Liver (tissue), 9 donors: ENCODE data around the gene LCORL. TPM values are rescaled to one million over a fixed set of nuclear protein-coding genes. Genes with fewer than 3 reads are reported as not detected.

Source experiments
- DNase-seq: peaks from one replicate; pipeline ENCODE4 v3.0.0-alpha.2; 2017; ENCODE audit warnings: low spot score
- H3K27ac ChIP-seq, 2 donors: one replicate each; pipeline ENCODE4 v1.7.0; 2013; ENCODE audit warnings: inconsistent platforms in 2 of 2, low read length in 2 of 2, control low read depth in 1 of 2, low read depth in 1 of 2, mild to moderate bottlenecking in 1 of 2
- H3K27me3 ChIP-seq, 4 donors: one replicate each; pipeline versions ENCODE4 v1.6.1 to v1.7.0; 2013; ENCODE audit warnings: low read length in 3 of 4, inconsistent platforms in 1 of 4, mild to moderate bottlenecking in 1 of 4, moderate library complexity in 1 of 4; ENCODE audit not compliant: control insufficient read depth in 4 of 4, insufficient read depth in 4 of 4
- H3K36me3 ChIP-seq, 4 donors: one replicate each; pipeline versions ENCODE4 v1.6.1 to v1.7.0; 2013; ENCODE audit warnings: low read length in 3 of 4, mild to moderate bottlenecking in 3 of 4, low read depth in 1 of 4, moderate library complexity in 1 of 4; ENCODE audit not compliant: control insufficient read depth in 4 of 4, insufficient read depth in 3 of 4
- H3K4me1 ChIP-seq, 4 donors: one replicate each; pipeline versions ENCODE4 v1.6.1 to v1.7.0; 2013; ENCODE audit warnings: low read length in 3 of 4, mild to moderate bottlenecking in 3 of 4, moderate library complexity in 1 of 4; ENCODE audit not compliant: control insufficient read depth in 4 of 4, insufficient read depth in 4 of 4
- H3K4me3 ChIP-seq, 3 donors: one replicate each; pipeline versions ENCODE4 v1.6.1 to v1.7.0; 2013; ENCODE audit warnings: low read length in 3 of 3, control low read depth in 1 of 3, low read depth in 1 of 3, mild to moderate bottlenecking in 1 of 3
- H3K9ac ChIP-seq, 2 donors: one replicate each; pipeline ENCODE4 v1.7.0; 2013; ENCODE audit warnings: low read length in 2 of 2, mild to moderate bottlenecking in 2 of 2, moderate library complexity in 2 of 2, control low read depth in 1 of 2, low read depth in 1 of 2
- H3K9me3 ChIP-seq, 4 donors: one replicate each; pipeline versions ENCODE4 v1.6.1 to v1.7.0; 2013; ENCODE audit warnings: low read length in 3 of 4; ENCODE audit not compliant: control insufficient read depth in 4 of 4
- EGR1 ChIP-seq, 2 donors: IDR thresholded peaks; 2 replicates each; pipeline ENCODE4 v1.6.1; 2016 to 2018; ENCODE audit warnings: antibody characterized with exemption in 2 of 2, low read depth in 2 of 2
- FOXA1 ChIP-seq: IDR thresholded peaks from 2 replicates; pipeline ENCODE4 v1.6.1; 2016; ENCODE audit warnings: antibody characterized with exemption
- GABPA ChIP-seq, 2 donors: IDR thresholded peaks in 1 of 2; conservative IDR thresholded peaks in 1 of 2; 2 replicates each; pipeline ENCODE4 v1.6.1; 2016; ENCODE audit warnings: antibody characterized with exemption in 2 of 2, mild to moderate bottlenecking in 1 of 2, moderate library complexity in 1 of 2
- HNF4A ChIP-seq, 2 donors: conservative IDR thresholded peaks; 2 replicates each; pipeline ENCODE4 v1.6.1; 2016; ENCODE audit warnings: antibody characterized with exemption in 2 of 2, mild to moderate bottlenecking in 2 of 2
- HNF4G ChIP-seq: IDR thresholded peaks from 2 replicates; pipeline ENCODE4 v1.6.1; 2016; ENCODE audit warnings: antibody characterized with exemption
- JUND ChIP-seq, 2 donors: IDR thresholded peaks; 2 replicates each; pipeline ENCODE4 v1.6.1; 2016; ENCODE audit warnings: antibody characterized with exemption in 2 of 2
- NR2F2 ChIP-seq: IDR thresholded peaks from 2 replicates; pipeline ENCODE4 v1.6.1; 2016; ENCODE audit warnings: antibody characterized with exemption
- RAD21 ChIP-seq, 2 donors: IDR thresholded peaks; 2 replicates each; pipeline ENCODE4 v1.6.1; 2016; ENCODE audit warnings: antibody characterized with exemption in 2 of 2, mild to moderate bottlenecking in 2 of 2
- RXRA ChIP-seq, 2 donors: IDR thresholded peaks; 2 replicates each; pipeline ENCODE4 v1.6.1; 2017 to 2018; ENCODE audit warnings: antibody characterized with exemption in 2 of 2, mild to moderate bottlenecking in 1 of 2
- SP1 ChIP-seq: IDR thresholded peaks from 2 replicates; pipeline ENCODE4 v1.6.1; 2018; ENCODE audit warnings: antibody characterized with exemption, mild to moderate bottlenecking
- TAF1 ChIP-seq: conservative IDR thresholded peaks from 2 replicates; pipeline ENCODE4 v1.6.1; 2016; ENCODE audit warnings: antibody characterized with exemption, mild to moderate bottlenecking
- WGBS: extraction: QIAGEN DNeasy Blood & Tissue Kit; methylation state at CpG from one replicate; pipeline ENCODE4 v1.1.7; 2013; 5-methylcytosine and 5-hydroxymethylcytosine counted together
- polyA plus RNA-seq, 2 donors: library from polyadenylated mRNA; stranded (reverse) in 1 of 2; unstranded in 1 of 2; fragments of 200-250 nt in 1 of 2; fragments of >200 nt in 1 of 2; fragmentation: Nextera tagmentation in 1 of 2; extraction: Ambion mirVana in 1 of 2; gene quantifications; one replicate each; pipeline versions ENCODE4 v1.2.1 to v1.2.3, GENCODE V29; 2013 to 2015
- total RNA-seq, 2 donors: library from RNA; depleted of rRNA; stranded (reverse); fragments of >200 nt; gene quantifications; one replicate each; pipeline ENCODE4 v1.2.3, GENCODE V29; 2014
- TF ChIP-seq, protein P1 (sequence below): fragments of 150-350 bp; IDR thresholded peaks from 2 replicates; pipeline ENCODE4 v1.5.1; 2017; ENCODE audit warnings: improper control_type of control experiment, low read depth, low read length; ENCODE audit not compliant: missing input control
- TF ChIP-seq, protein P2 (sequence below): IDR thresholded peaks from 2 replicates; pipeline ENCODE4 v1.6.1; 2016; ENCODE audit warnings: antibody characterized with exemption
- donor health status: healthy.
- donor health status: healthy.
- donor health status: healthy.
- donor health status: healthy.
- donor health status: healthy.

LCORL gene
- total and polyA plus RNA-seq, 4 donors, result 2.1 to 12.0 (median 6.5) TPM

DNA sequence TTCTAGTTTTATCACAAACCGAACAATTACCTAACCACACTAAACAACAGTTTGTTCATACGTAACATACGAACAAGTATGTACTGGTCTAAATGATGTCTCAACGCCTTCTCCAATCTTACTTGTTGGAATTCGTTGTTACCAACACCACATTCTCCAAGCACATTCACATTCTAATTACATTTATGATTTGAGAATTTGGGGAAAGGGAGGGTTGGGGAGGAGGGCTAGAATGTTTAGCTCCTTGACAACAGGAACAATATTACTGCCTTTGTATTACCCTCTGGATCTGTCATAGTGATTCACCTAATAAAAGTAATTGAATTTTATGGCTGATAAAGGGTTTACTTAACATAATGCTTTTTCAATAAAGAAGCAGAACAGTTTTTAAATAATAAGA is 24.4 kb downstream of the LCORL start:
- H3K4me1 ChIP-seq, result no peaks in the 10 kb centered on the region
- H3K9me3 ChIP-seq, result no peaks in the 10 kb centered on the region
- WGBS, result 95% methylated on average over 5 of the region's 5 CpGs
- no peaks in the 10 kb centered on the region for H3K27me3 ChIP-seq
- H3K27ac ChIP-seq, result no peak overlapping the region
- no peak for DNase-seq
- no peaks in the 10 kb centered on the region for H3K36me3 ChIP-seq
- no peak overlapping the region for H3K4me3 ChIP-seq
- no peak for TF ChIP-seq HNF4G
- TF ChIP-seq, protein P1, sequence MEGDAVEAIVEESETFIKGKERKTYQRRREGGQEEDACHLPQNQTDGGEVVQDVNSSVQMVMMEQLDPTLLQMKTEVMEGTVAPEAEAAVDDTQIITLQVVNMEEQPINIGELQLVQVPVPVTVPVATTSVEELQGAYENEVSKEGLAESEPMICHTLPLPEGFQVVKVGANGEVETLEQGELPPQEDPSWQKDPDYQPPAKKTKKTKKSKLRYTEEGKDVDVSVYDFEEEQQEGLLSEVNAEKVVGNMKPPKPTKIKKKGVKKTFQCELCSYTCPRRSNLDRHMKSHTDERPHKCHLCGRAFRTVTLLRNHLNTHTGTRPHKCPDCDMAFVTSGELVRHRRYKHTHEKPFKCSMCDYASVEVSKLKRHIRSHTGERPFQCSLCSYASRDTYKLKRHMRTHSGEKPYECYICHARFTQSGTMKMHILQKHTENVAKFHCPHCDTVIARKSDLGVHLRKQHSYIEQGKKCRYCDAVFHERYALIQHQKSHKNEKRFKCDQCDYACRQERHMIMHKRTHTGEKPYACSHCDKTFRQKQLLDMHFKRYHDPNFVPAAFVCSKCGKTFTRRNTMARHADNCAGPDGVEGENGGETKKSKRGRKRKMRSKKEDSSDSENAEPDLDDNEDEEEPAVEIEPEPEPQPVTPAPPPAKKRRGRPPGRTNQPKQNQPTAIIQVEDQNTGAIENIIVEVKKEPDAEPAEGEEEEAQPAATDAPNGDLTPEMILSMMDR, result no peak
- TF ChIP-seq SP1, result no peak
- no peak for TF ChIP-seq RXRA (IDR thresholded peaks at IDR 0.05)
- no peak for TF ChIP-seq RAD21 (IDR thresholded peaks at IDR 0.05)
- TF ChIP-seq FOXA1, result no peak
- no peak for TF ChIP-seq HNF4A (conservative IDR thresholded peaks at IDR 0.05)
- no peak overlapping the region for H3K9ac ChIP-seq

DNA sequence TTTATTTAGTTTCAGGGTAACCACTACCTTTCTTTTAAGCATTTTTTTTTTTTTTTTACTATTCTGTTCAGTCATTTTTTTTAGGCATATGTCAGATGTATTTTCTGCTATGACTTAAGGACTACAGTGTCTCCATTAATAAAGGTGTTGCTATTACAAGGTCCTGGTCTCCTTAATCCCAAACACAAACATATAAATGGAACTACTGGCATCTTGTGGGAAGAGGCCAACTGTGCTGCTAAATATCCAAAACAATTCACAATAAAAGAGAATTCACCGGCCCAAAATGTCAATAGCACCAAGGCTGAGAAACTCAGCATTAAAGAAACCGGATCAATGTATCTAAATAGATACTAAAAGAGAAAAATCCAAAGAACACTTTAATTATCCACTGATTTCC is 26.4 kb downstream of the LCORL start:
- Histone ChIP-seq H3K27me3 (no peaks in the 10 kb centered on the region), H3K4me3 (no peak overlapping the region), H3K9me3 (no peaks in the 10 kb centered on the region), H3K36me3 (no peaks in the 10 kb centered on the region), H3K4me1 (no peaks in the 10 kb centered on the region), H3K9ac (no peak overlapping the region), H3K27ac (no peak overlapping the region)
- TF ChIP-seq TAF1 (no peak), FOXA1 (no peak), HNF4A (conservative IDR thresholded peaks at IDR 0.05) (no peak), NR2F2 (no peak), EGR1 (IDR thresholded peaks at IDR 0.05; ENCODE audit: low read depth in 2 of 2) (no peak), SP1 (no peak), RAD21 (IDR thresholded peaks at IDR 0.05) (no peak), GABPA (IDR thresholded peaks at IDR 0.05 in 1 of 2, conservative IDR thresholded peaks at IDR 0.05 in 1 of 2) (no peak), JUND (IDR thresholded peaks at IDR 0.05) (no peak), HNF4G (no peak)
- TF ChIP-seq, protein P1, result no peak
- TF ChIP-seq, protein P2, sequence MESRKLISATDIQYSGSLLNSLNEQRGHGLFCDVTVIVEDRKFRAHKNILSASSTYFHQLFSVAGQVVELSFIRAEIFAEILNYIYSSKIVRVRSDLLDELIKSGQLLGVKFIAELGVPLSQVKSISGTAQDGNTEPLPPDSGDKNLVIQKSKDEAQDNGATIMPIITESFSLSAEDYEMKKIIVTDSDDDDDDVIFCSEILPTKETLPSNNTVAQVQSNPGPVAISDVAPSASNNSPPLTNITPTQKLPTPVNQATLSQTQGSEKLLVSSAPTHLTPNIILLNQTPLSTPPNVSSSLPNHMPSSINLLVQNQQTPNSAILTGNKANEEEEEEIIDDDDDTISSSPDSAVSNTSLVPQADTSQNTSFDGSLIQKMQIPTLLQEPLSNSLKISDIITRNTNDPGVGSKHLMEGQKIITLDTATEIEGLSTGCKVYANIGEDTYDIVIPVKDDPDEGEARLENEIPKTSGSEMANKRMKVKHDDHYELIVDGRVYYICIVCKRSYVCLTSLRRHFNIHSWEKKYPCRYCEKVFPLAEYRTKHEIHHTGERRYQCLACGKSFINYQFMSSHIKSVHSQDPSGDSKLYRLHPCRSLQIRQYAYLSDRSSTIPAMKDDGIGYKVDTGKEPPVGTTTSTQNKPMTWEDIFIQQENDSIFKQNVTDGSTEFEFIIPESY, result no peak
- DNase-seq, result no peak
- WGBS, result 97% methylated on average over 2 of the region's 2 CpGs
